Islet of Langerhans (tissue), 1 donor: ENCODE data around the gene SLC43A2.

Source experiments
- FAIRE-seq: peaks from one replicate; lab custom pipeline; 2011; peaks lifted over from hg19 to GRCh38; lab: Jason Lieb, UNC

Gene SLC43A2

GRCh38 chr17:1623057-1623630 lies 5.5 kb downstream of the SLC43A2 start:
- FAIRE-seq = no peak

- no peak for FAIRE-seq
These were observed 7.2 kb downstream of the SLC43A2 start for GRCh38 chr17:1621273-1621954.

- FAIRE-seq = no peak
These were observed 8.1 kb downstream of the SLC43A2 start for GRCh38 chr17:1620486-1620885.

GRCh38 chr17:1617620-1618174 lies 10.9 kb downstream of the SLC43A2 start:
- FAIRE-seq = no peak

- FAIRE-seq = no peak
These were observed 12.5 kb downstream of the SLC43A2 start for GRCh38 chr17:1616101-1616500.

- FAIRE-seq = no peak
These were observed 16.2 kb downstream of the SLC43A2 start for GRCh38 chr17:1612400-1612799.

- FAIRE-seq = no peak
These were observed 16.9 kb downstream of the SLC43A2 start for GRCh38 chr17:1611715-1612114.

GRCh38 chr17:1608676-1609075 lies 20.0 kb downstream of the SLC43A2 start:
- FAIRE-seq = no peak

GRCh38 chr17:1607971-1608320 lies 20.7 kb downstream of the SLC43A2 start:
- no peak for FAIRE-seq

- no peak for FAIRE-seq
These were observed 22.2 kb downstream of the SLC43A2 start for GRCh38 chr17:1606352-1606985.

GRCh38 chr17:1605681-1606351 lies 22.8 kb downstream of the SLC43A2 start:
- FAIRE-seq = no peak

- FAIRE-seq = no peak
These were observed 23.7 kb downstream of the SLC43A2 start for GRCh38 chr17:1604831-1605528.

GRCh38 chr17:1601571-1601970 lies 27.1 kb downstream of the SLC43A2 start:
- FAIRE-seq = no peak

- no peak for FAIRE-seq
These were observed 30.1 kb downstream of the SLC43A2 start for GRCh38 chr17:1598399-1599095.

GRCh38 chr17:1597861-1598342 lies 30.7 kb downstream of the SLC43A2 start:
- no peak for FAIRE-seq

- FAIRE-seq = no peak
These were observed 35.1 kb downstream of the SLC43A2 start for GRCh38 chr17:1593630-1593931.

- FAIRE-seq = no peak
These were observed 35.6 kb downstream of the SLC43A2 start for GRCh38 chr17:1592751-1593629.

GRCh38 chr17:1591474-1592090 lies 37.1 kb downstream of the SLC43A2 start:
- FAIRE-seq = no peak

- no peak for FAIRE-seq
These were observed 37.7 kb downstream of the SLC43A2 start for GRCh38 chr17:1590747-1591473.
